Sigmoid colon (tissue), 7 donors: ENCODE data around the gene ADCY3. TPM values are rescaled to one million over a fixed set of nuclear protein-coding genes. Genes with fewer than 3 reads are reported as not detected.

ENCODE experiments used
- DNase-seq: peaks from one replicate; pipeline ENCODE4 v3.0.0-alpha.2; 2019
- H3K27ac ChIP-seq, 4 donors: fragments of 200-600 bp; sonication (generic); one replicate each; pipeline ENCODE4 v1.5.1; 2016 to 2019; ENCODE audit warnings: mild to moderate bottlenecking in 1 of 4
- H3K27me3 ChIP-seq, 3 donors: fragments of 200-600 bp; sonication (generic); one replicate each; pipeline ENCODE4 v1.5.1; 2019; ENCODE audit warnings: mild to moderate bottlenecking in 1 of 3
- H3K36me3 ChIP-seq, 4 donors: fragments of 200-600 bp; sonication (generic); one replicate each; pipeline ENCODE4 v1.5.1; 2016 to 2019
- H3K4me1 ChIP-seq, 4 donors: fragments of 200-600 bp; sonication (generic); one replicate each; pipeline ENCODE4 v1.5.1; 2017 to 2019
- H3K4me3 ChIP-seq, 4 donors: fragments of 200-600 bp; sonication (generic); one replicate each; pipeline ENCODE4 v1.5.1; 2017 to 2019; ENCODE audit warnings: mild to moderate bottlenecking in 2 of 4, moderate library complexity in 1 of 4
- H3K9me3 ChIP-seq, 4 donors: fragments of 200-600 bp in 3 of 4; sonication (generic) in 3 of 4; one replicate each; pipeline versions ENCODE4 v1.5.1 to v1.6.1; 2013 to 2019
- EP300 ChIP-seq, 4 donors: sonication (generic); formaldehyde crosslinking; IDR thresholded peaks; one replicate each; pipeline ENCODE4 v1.6.1; 2017; ENCODE audit warnings: antibody characterized with exemption in 4 of 4
- POLR2A ChIP-seq, 2 donors: fragments of 450-650 bp; IDR thresholded peaks; one replicate each; pipeline ENCODE4 v1.6.1; 2016; ENCODE audit warnings: antibody characterized with exemption in 2 of 2, mild to moderate bottlenecking in 2 of 2, moderate library complexity in 2 of 2
- POLR2AphosphoS5 ChIP-seq, 4 donors: sonication (generic); formaldehyde crosslinking; IDR thresholded peaks; one replicate each; pipeline ENCODE4 v1.6.1; 2017; ENCODE audit warnings: antibody characterized with exemption in 4 of 4
- WGBS, 2 donors: extraction: QIAGEN DNeasy Blood & Tissue Kit; methylation state at CpG; one replicate each; pipeline ENCODE4 v1.1.7; 2013; 5-methylcytosine and 5-hydroxymethylcytosine counted together
- intact Hi-C: fragments of 100-400 bp; cut with DNase I; formaldehyde crosslinking; loops from one replicate; pipeline ENCODE4 v1.15.1; 2023
- polyA plus RNA-seq, 3 donors: library from polyadenylated mRNA; stranded (reverse); fragments of 200-250 nt; gene quantifications; one replicate each; pipeline ENCODE4 v1.2.3, GENCODE V29; 2013
- total RNA-seq, 4 donors: library from RNA; depleted of rRNA; stranded (reverse); fragments of >200 nt; gene quantifications; one replicate each; pipeline ENCODE4 v1.1.0, GENCODE V29; 2016
- TF ChIP-seq, protein P1 (sequence below), 4 experiments: fragments of 450-650 bp in 3 of 4; fragments of 200-600 bp in 1 of 4; IDR thresholded peaks; one replicate each; pipeline ENCODE4 v1.5.1; 2016 to 2019; ENCODE audit warnings: antibody characterized with exemption in 4 of 4, mild to moderate bottlenecking in 3 of 4, moderate library complexity in 2 of 4
- donor health status: healthy with polysubstance abuse.
- donor health status: Bipolar disorder and iron deficiency.
- donor health status: healthy.

Gene ADCY3
- total and polyA plus RNA-seq, 7 donors = 3.5 to 43.8 (median 17.5) TPM

DNA sequence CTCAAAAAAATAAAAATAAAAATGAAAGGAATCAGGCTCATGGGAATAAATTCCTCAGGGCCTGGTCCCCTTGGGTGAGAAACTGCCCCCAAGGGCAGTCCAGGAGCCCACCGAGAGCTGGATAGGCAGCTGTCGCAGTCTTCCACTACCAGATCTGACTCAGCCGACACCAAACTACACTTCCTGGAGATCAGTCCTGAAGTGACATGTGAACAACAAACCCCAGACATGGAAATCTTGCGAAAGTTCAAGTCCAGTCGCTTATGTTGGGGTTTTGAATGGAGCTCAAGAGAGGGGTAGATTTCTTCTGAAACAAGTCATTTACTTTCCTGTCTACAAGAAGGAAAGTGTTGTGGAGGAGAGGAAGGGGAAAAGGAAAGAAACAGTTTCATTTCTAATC, 12.9 kb downstream of the ADCY3 start:
- no peak overlapping the region for H3K4me3 ChIP-seq
- H3K4me1 ChIP-seq = no peaks in the 10 kb centered on the region
- intact Hi-C loops = no loop called here
- DNase-seq = no peak
- no peaks in the 10 kb centered on the region for H3K9me3 ChIP-seq
- H3K27ac ChIP-seq = no peak overlapping the region
- H3K36me3 ChIP-seq = no peaks in the 10 kb centered on the region
- no peaks in the 10 kb centered on the region for H3K27me3 ChIP-seq
- TF ChIP-seq, protein P1, sequence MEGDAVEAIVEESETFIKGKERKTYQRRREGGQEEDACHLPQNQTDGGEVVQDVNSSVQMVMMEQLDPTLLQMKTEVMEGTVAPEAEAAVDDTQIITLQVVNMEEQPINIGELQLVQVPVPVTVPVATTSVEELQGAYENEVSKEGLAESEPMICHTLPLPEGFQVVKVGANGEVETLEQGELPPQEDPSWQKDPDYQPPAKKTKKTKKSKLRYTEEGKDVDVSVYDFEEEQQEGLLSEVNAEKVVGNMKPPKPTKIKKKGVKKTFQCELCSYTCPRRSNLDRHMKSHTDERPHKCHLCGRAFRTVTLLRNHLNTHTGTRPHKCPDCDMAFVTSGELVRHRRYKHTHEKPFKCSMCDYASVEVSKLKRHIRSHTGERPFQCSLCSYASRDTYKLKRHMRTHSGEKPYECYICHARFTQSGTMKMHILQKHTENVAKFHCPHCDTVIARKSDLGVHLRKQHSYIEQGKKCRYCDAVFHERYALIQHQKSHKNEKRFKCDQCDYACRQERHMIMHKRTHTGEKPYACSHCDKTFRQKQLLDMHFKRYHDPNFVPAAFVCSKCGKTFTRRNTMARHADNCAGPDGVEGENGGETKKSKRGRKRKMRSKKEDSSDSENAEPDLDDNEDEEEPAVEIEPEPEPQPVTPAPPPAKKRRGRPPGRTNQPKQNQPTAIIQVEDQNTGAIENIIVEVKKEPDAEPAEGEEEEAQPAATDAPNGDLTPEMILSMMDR (IDR thresholded peaks at IDR 0.05) = no peak
- TF ChIP-seq POLR2A (IDR thresholded peaks at IDR 0.05) (no peak), EP300 (IDR thresholded peaks at IDR 0.05) (no peak), POLR2AphosphoS5 (IDR thresholded peaks at IDR 0.05) (no peak)
- 69 to 88% methylated on average over 5 of the region's 5 CpGs for WGBS, 2 donors

DNA sequence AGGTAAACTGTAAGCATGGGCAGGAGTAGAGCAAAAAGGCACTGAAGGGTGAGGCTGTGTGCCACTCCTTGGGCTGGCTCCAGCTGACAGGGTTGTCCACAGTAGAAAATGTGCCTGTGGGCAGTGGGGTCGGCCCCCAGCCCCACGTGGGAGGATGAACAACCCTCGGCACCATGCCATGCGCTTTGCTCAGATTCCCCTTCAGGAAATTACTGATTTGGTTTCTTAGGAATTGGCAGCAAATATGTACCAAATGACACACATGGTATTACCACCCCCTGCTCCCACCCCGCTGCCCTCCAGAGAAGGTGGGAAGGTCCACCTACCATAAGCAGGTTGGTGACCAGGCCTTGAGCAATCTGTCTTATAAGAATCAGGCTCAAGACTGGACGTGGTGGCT, 13.6 kb downstream of the ADCY3 start:
- no peaks in the 10 kb centered on the region for H3K4me1 ChIP-seq
- no peak overlapping the region for H3K4me3 ChIP-seq
- DNase-seq = no peak
- H3K9me3 ChIP-seq = no peaks in the 10 kb centered on the region
- H3K27ac ChIP-seq = no peak overlapping the region
- H3K27me3 ChIP-seq = no peaks in the 10 kb centered on the region
- intact Hi-C loops = no loop called here
- 91 to 96% methylated on average over 6 of the region's 6 CpGs for WGBS, 2 donors
- TF ChIP-seq, protein P1 (IDR thresholded peaks at IDR 0.05) = no peak
- TF ChIP-seq POLR2AphosphoS5 (IDR thresholded peaks at IDR 0.05) (no peak), POLR2A (IDR thresholded peaks at IDR 0.05) (no peak), EP300 (IDR thresholded peaks at IDR 0.05) (no peak)
- no peaks in the 10 kb centered on the region for H3K36me3 ChIP-seq

- no peaks in the 10 kb centered on the region for H3K36me3 ChIP-seq
Observed at GRCh38 chr2:24903161-24904103, 16.6 kb downstream of the ADCY3 start.

GRCh38 chr2:24899361-24899910, 20.6 kb downstream of the ADCY3 start:
- no peak overlapping the region for H3K27ac ChIP-seq
- intact Hi-C loops = no loop called here
- no peak overlapping the region for H3K4me3 ChIP-seq
- TF ChIP-seq, protein P1 (IDR thresholded peaks at IDR 0.05) = no peak
- no peak for TF ChIP-seq EP300 (IDR thresholded peaks at IDR 0.05)
- TF ChIP-seq POLR2AphosphoS5 (IDR thresholded peaks at IDR 0.05) = no peak
- no peak for TF ChIP-seq POLR2A (IDR thresholded peaks at IDR 0.05)
- H3K9me3 ChIP-seq = peaks cover 0 to 4% (median 3%) of the 10 kb centered on the region in 4 donors
- no peaks in the 10 kb centered on the region for H3K27me3 ChIP-seq
- WGBS, 2 donors = 88 to 96% methylated on average over 7 of the region's 7 CpGs
- H3K4me1 ChIP-seq = no peaks in the 10 kb centered on the region
- H3K36me3 ChIP-seq = no peaks in the 10 kb centered on the region
- DNase-seq = no peak

More at GRCh38 chr2:24903161-24904103, 16.6 kb downstream of the ADCY3 start:
- WGBS, 2 donors = 90 to 95% methylated on average over 23 of the region's 23 CpGs
- no peak overlapping the region for H3K4me3 ChIP-seq
- H3K27me3 ChIP-seq = no peaks in the 10 kb centered on the region
- intact Hi-C loops = no loop called here
- H3K27ac ChIP-seq = no peak overlapping the region
- TF ChIP-seq EP300 (IDR thresholded peaks at IDR 0.05) = no peak
- TF ChIP-seq, protein P1 (IDR thresholded peaks at IDR 0.05) = no peak
- TF ChIP-seq POLR2AphosphoS5 (IDR thresholded peaks at IDR 0.05) = no peak
- no peak for TF ChIP-seq POLR2A (IDR thresholded peaks at IDR 0.05)
- no peaks in the 10 kb centered on the region for H3K9me3 ChIP-seq
- no peak for DNase-seq
- H3K4me1 ChIP-seq = no peaks in the 10 kb centered on the region
